Gastroesophageal sphincter (tissue), 4 donors: ENCODE results near the gene SNX3. TPM values are rescaled to one million over a fixed set of nuclear protein-coding genes. Genes with fewer than 3 reads are reported as not detected.

Source experiments
- ATAC-seq: fragments of 150-250 bp; one replicate; pipeline ENCODE4 v1.9.1; 2016; ENCODE audit warnings: mild to moderate bottlenecking, moderate library complexity
- H3K27ac ChIP-seq, 4 donors: fragments of 200-600 bp; sonication (generic) in 3 of 4; 1 replicate in 3 of 4; 2 replicates in 1 of 4; pipeline ENCODE4 v1.5.1; 2016 to 2019
- H3K27me3 ChIP-seq: fragments of 200-600 bp; sonication (generic); one replicate; pipeline ENCODE4 v1.5.1; 2019
- H3K36me3 ChIP-seq, 2 donors: fragments of 200-600 bp; sonication (generic); one replicate each; pipeline ENCODE4 v1.5.1; 2019; ENCODE audit warnings: control low read depth in 1 of 2
- H3K4me1 ChIP-seq, 3 donors: fragments of 200-600 bp; sonication (generic); 1 replicate in 2 of 3; 2 replicates in 1 of 3; pipeline ENCODE4 v1.5.1; 2016 to 2019; ENCODE audit warnings: control low read depth in 2 of 3
- H3K4me3 ChIP-seq, 2 donors: fragments of 200-600 bp; sonication (generic); one replicate each; pipeline ENCODE4 v1.5.1; 2019; ENCODE audit warnings: mild to moderate bottlenecking in 1 of 2, moderate library complexity in 1 of 2
- H3K9me3 ChIP-seq, 3 donors: fragments of 200-600 bp; sonication (generic); one replicate each; pipeline ENCODE4 v1.5.1; 2017 to 2019; ENCODE audit warnings: control low read depth in 2 of 3
- CTCF ChIP-seq, 4 experiments: fragments of 200-600 bp in 2 of 4; fragments of 450-650 bp in 2 of 4; sonication (generic) in 1 of 4; IDR thresholded peaks; one replicate each; pipeline ENCODE4 v1.5.1; 2017 to 2019; ENCODE audit warnings: antibody characterized with exemption in 4 of 4, mild to moderate bottlenecking in 2 of 4, moderate library complexity in 2 of 4
- EP300 ChIP-seq: sonication (generic); formaldehyde crosslinking; IDR thresholded peaks from one replicate; pipeline ENCODE4 v1.6.1; 2017; ENCODE audit warnings: antibody characterized with exemption, mild to moderate bottlenecking
- POLR2A ChIP-seq, 2 donors: fragments of 450-650 bp; IDR thresholded peaks; one replicate each; pipeline ENCODE4 v1.6.1; 2017; ENCODE audit warnings: antibody characterized with exemption in 2 of 2, mild to moderate bottlenecking in 2 of 2, moderate library complexity in 1 of 2
- POLR2AphosphoS5 ChIP-seq: sonication (generic); formaldehyde crosslinking; IDR thresholded peaks from one replicate; pipeline ENCODE4 v1.6.1; 2017; ENCODE audit warnings: antibody characterized with exemption
- WGBS, 2 donors: methylation state at CpG; one replicate each; pipeline ENCODE4 v1.1.5; 2018; ENCODE audit warnings: low coverage in 1 of 2; 5-methylcytosine and 5-hydroxymethylcytosine counted together
- total RNA-seq, 4 donors: library from RNA; depleted of rRNA; stranded (reverse); fragments of >200 nt; gene quantifications; one replicate each; pipeline ENCODE4 v1.1.0, GENCODE V29; 2016

Gene SNX3
- total RNA-seq, 4 donors from 2014 or later, result 141 to 183 (median 160) TPM

GRCh38 chr6:108200631-108201030, 60.2 kb downstream of the SNX3 start:
- H3K9me3 ChIP-seq, result no peaks in the 10 kb centered on the region
- TF ChIP-seq POLR2AphosphoS5 (no peak), CTCF (IDR thresholded peaks at IDR 0.05) (no peak), POLR2A (IDR thresholded peaks at IDR 0.05) (no peak), EP300 (no peak)
- ATAC-seq, result no peak
- H3K4me3 ChIP-seq, result no peak overlapping the region
- H3K27me3 ChIP-seq, result peaks cover under 1% of the 10 kb centered on the region
- no peak overlapping the region for H3K27ac ChIP-seq
- 60 to 73% methylated on average over 1 to 6 of the region's 7 CpGs for WGBS, 2 donors
- H3K4me1 ChIP-seq, result no peaks in the 10 kb centered on the region
- peaks cover 0 to 21% of the 10 kb centered on the region in 2 donors for H3K36me3 ChIP-seq

GRCh38 chr6:108200186-108200585, 60.7 kb downstream of the SNX3 start:
- TF ChIP-seq EP300 (no peak), POLR2AphosphoS5 (no peak)
- Histone ChIP-seq H3K4me3 (no peak overlapping the region), H3K9me3 (no peaks in the 10 kb centered on the region), H3K27ac (no peak overlapping the region), H3K4me1 (no peaks in the 10 kb centered on the region), H3K36me3 (peaks cover 0 to 21% of the 10 kb centered on the region in 2 donors), H3K27me3 (peaks cover 5% of the 10 kb centered on the region)
- ATAC-seq, result no peak
- WGBS, 2 donors, result 90% methylated on average over 4 of the region's 8 CpGs

GRCh38 chr6:108198761-108199498, 61.9 kb downstream of the SNX3 start:
- Histone ChIP-seq H3K27ac (no peak overlapping the region), H3K4me3 (no peak overlapping the region), H3K27me3 (peaks cover 16% of the 10 kb centered on the region), H3K4me1 (no peaks in the 10 kb centered on the region), H3K36me3 (peaks cover 0 to 14% of the 10 kb centered on the region in 2 donors), H3K9me3 (no peaks in the 10 kb centered on the region)
- TF ChIP-seq POLR2A (IDR thresholded peaks at IDR 0.05) (no peak), CTCF (IDR thresholded peaks at IDR 0.05) (no peak), POLR2AphosphoS5 (no peak), EP300 (no peak)
- no peak for ATAC-seq
- 87% methylated on average over 6 of the region's 19 CpGs; no CpG with 5 or more reads in 1 of the 2 donors for WGBS, 2 donors

- H3K27ac ChIP-seq, result no peak overlapping the region
- TF ChIP-seq CTCF (IDR thresholded peaks at IDR 0.05), result no peak
- no peak for TF ChIP-seq POLR2AphosphoS5
- no peak for TF ChIP-seq EP300
- no peak for TF ChIP-seq POLR2A (IDR thresholded peaks at IDR 0.05)
- no peak for ATAC-seq
- H3K4me1 ChIP-seq, result no peaks in the 10 kb centered on the region
- no peak overlapping the region for H3K4me3 ChIP-seq
- 90 to 100% methylated on average over 1 to 3 of the region's 3 CpGs for WGBS, 2 donors
- H3K27me3 ChIP-seq, result peaks cover 28% of the 10 kb centered on the region
- no peaks in the 10 kb centered on the region for H3K9me3 ChIP-seq
- H3K36me3 ChIP-seq, result no peaks in the 10 kb centered on the region
Measured at GRCh38 chr6:108195209-108195608, 65.6 kb downstream of the SNX3 start.

- H3K27me3 ChIP-seq, result peaks cover 34% of the 10 kb centered on the region
- 65 to 73% methylated on average over 2 to 8 of the region's 8 CpGs for WGBS, 2 donors
- H3K36me3 ChIP-seq, result no peaks in the 10 kb centered on the region
Measured at GRCh38 chr6:108194503-108194902, 66.3 kb downstream of the SNX3 start.

More at GRCh38 chr6:108194503-108194902, 66.3 kb downstream of the SNX3 start:
- Histone ChIP-seq H3K9me3 (no peaks in the 10 kb centered on the region), H3K4me1 (no peaks in the 10 kb centered on the region), H3K27ac (no peak overlapping the region), H3K4me3 (no peak overlapping the region)
- ATAC-seq, result no peak
- TF ChIP-seq POLR2A (IDR thresholded peaks at IDR 0.05), result no peak
- no peak for TF ChIP-seq POLR2AphosphoS5
- no peak for TF ChIP-seq CTCF (IDR thresholded peaks at IDR 0.05)
- TF ChIP-seq EP300, result no peak
